ENCODE data around the gene ZBTB20.

Gene ZBTB20

DNA sequence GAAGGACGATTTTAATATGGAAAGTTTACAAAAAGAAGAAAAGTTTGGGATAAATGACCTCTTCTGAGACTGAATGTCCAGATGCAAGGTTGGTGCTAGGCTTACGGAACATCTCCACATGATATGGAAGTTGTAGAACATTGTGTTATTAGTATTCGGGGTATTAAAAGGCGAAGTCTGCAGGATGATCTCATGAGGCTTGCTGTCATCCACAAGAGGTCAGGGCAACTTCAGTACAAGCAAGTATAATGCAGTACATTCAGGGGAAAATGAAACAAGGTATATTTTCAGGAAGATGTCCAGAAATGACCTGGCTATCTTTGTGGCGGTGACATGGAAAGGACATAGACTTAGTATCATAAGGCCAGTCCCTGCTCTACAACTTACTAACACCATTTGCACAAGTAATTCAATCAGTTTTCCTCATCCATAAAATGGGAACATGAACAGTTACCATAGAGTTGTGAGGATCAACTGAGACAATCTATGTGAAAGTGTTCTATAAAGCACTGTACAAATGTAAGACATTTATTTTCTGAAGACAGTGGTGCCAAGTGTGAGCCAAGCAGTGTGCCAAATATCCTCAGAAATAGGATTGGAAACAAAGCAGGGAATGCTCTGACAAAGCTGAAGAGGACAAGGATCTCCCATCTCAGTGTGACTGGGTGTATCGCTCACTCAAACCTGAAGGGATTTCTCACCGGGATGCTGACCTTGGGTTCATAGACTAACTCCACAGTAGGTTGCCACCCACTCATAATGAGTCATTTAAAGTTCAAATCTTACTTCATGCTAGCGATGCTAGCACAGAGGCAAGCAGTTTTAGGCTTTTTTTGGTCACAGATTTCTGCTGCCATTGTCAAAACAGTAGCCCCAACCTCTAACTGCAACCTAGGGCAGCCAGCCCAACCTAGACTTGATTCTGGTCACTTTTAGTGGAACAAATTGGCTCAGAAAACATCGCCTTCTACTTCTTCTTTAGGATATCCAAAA lies 735.0 kb downstream of the ZBTB20 start:
- no peak overlapping the region for H3K4me3 ChIP-seq (ENCODE audit: low read depth, low read length)
- TF ChIP-seq, protein P1, sequence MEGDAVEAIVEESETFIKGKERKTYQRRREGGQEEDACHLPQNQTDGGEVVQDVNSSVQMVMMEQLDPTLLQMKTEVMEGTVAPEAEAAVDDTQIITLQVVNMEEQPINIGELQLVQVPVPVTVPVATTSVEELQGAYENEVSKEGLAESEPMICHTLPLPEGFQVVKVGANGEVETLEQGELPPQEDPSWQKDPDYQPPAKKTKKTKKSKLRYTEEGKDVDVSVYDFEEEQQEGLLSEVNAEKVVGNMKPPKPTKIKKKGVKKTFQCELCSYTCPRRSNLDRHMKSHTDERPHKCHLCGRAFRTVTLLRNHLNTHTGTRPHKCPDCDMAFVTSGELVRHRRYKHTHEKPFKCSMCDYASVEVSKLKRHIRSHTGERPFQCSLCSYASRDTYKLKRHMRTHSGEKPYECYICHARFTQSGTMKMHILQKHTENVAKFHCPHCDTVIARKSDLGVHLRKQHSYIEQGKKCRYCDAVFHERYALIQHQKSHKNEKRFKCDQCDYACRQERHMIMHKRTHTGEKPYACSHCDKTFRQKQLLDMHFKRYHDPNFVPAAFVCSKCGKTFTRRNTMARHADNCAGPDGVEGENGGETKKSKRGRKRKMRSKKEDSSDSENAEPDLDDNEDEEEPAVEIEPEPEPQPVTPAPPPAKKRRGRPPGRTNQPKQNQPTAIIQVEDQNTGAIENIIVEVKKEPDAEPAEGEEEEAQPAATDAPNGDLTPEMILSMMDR (IDR thresholded peaks at IDR 0.05; ENCODE audit: low read depth, low read length, missing control alignments), result peak; percentile 20
- DNase-seq (ENCODE audit: low read depth), result no peak

DNA sequence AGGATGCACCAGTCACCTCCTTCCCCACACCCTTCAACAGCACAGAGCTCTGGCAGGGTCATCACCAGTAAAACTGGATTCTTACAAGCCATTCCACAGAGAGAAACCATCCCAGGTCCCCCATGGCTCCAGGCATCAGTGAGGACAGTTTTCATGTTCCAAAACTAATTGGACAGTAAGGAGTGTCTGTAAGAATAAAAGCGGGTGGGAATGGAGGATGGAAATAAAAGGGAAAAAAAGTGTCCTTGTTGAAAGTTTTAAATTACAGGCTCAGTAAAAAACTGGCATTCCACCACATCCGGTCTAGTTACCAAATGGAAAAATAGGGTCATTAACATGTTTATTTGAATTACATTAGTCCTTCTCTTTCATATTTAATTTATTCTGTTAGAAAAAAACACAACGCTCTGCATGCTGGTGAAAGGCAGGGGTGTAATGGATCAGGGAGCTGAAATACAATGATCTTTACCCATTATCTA lies 735.9 kb downstream of the ZBTB20 start:
- no peak for DNase-seq (ENCODE audit: low read depth)
- TF ChIP-seq, protein P1 (IDR thresholded peaks at IDR 0.05; ENCODE audit: low read depth, low read length, missing control alignments), result no peak
- no peak overlapping the region for H3K4me3 ChIP-seq (ENCODE audit: low read depth, low read length)

DNA sequence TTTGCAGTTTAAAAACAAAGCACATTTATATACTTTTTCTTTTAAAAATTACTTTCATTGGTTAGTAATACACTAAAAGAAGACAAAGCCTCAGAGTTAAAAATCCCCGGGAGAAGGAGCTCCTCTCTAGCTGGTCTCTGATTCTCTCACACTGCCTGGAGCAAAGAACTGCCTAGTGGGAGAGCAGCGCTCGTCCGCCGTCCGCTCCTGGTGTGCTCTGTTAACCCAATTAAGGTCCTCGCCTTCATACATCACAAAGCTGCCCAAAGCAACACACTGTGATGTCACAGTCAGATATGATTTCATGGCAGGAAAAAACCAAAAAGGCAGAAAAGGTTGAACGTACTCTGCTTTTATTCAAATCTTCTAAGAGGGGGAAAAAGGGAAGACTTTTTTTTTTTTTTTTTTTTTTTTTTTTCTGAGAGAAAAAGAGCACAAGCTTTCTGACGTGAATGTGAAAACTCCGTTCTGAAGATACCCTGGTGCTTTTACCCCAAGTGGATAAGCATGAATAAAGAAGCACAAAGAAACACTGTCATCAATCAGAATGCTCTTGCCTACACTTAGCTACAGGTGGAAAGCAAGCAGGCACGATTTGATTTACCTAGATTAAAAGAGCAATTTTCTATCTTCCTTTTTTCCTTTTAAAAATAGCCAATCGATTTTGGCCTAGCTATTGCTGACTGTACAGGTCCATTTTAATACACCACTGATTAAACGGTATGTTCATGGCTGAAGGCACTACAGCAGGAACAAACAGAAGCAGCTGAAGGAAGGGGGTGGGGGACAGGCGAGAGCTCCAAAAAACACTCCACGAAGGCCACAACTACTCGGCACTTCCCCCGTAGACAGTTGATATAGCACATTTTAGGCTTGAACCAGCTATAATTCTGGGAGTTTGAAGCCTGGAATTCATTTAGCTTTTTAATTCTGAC lies 738.1 kb downstream of the ZBTB20 start:
- TF ChIP-seq, protein P1 (IDR thresholded peaks at IDR 0.05; ENCODE audit: low read depth, low read length, missing control alignments), result no peak
- no peak overlapping the region for H3K4me3 ChIP-seq (ENCODE audit: low read depth, low read length)
- DNase-seq (ENCODE audit: low read depth), result no peak

- H3K4me3 ChIP-seq (ENCODE audit: low read depth, low read length), result no peak overlapping the region
- TF ChIP-seq, protein P1 (IDR thresholded peaks at IDR 0.05; ENCODE audit: low read depth, low read length, missing control alignments), result no peak
- DNase-seq (ENCODE audit: low read depth), result no peak
Measured at GRCh38 chr3:114406922-114407321, 740.2 kb downstream of the ZBTB20 start.

DNA sequence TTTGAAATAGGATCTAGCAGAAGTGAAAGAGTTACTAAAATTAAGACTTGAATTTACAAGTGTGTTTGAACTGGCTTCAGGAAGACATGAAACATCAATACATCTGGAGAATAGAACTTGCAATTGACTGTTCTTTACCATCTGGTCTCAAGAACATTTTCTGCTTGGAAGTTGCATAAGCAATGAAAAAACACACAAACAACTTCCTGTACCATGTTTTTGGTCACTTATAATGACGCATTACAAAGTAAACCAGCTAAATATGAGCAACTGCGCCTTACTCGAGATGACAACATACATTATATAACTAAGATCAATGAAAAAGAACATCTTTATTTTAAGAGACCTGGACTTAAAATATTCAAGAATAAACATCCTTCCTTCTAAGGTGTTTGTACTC lies 740.8 kb downstream of the ZBTB20 start:
- TF ChIP-seq, protein P1 (IDR thresholded peaks at IDR 0.05; ENCODE audit: low read depth, low read length, missing control alignments), result no peak
- no peak for DNase-seq (ENCODE audit: low read depth)
- no peak overlapping the region for H3K4me3 ChIP-seq (ENCODE audit: low read depth, low read length)

- DNase-seq (ENCODE audit: low read depth), result no peak
- TF ChIP-seq, protein P1 (IDR thresholded peaks at IDR 0.05; ENCODE audit: low read depth, low read length, missing control alignments), result no peak
- H3K4me3 ChIP-seq (ENCODE audit: low read depth, low read length), result no peak overlapping the region
Measured at GRCh38 chr3:114405202-114405990, 741.7 kb downstream of the ZBTB20 start.

Measured in GM12864 (cell line).